SU-DHL-6 (cell line): ENCODE data around the gene SPATA20.

ENCODE experiments used
- CTCF ChIP-seq: fragments of 200-600 bp; sonication (generic); IDR thresholded peaks from one replicate; pipeline ENCODE4 v1.5.1; 2017; ENCODE audit warnings: antibody characterized with exemption, mild to moderate bottlenecking, low read length, moderate library complexity; ENCODE audit not compliant: insufficient read depth, poor library complexity, severe bottlenecking
- EZH2phosphoT487 ChIP-seq: fragments of 200-600 bp; sonication (generic), shearing (Covaris generic); conservative IDR thresholded peaks from 2 replicates; pipeline ENCODE4 v1.6.1; 2018; ENCODE audit warnings: mild to moderate bottlenecking, antibody characterized with exemption, low read length, moderate library complexity, mixed read lengths

GRCh38 chr17:50520483-50520882 lies 26.5 kb upstream of the SPATA20 start:
- no peak for TF ChIP-seq CTCF
- no peak for TF ChIP-seq EZH2phosphoT487
